ENCODE measurements around the gene GALNT2.
A peak's percentile ranks its signal among the peaks of the same experiment; 100 is the strongest.

The GALNT2 gene

GRCh38 chr1:230066466-230067404, at the start of gene GALNT2:
GALNT2 (plus strand) TSS chr1:230067238; CDS start chr1:230067281, 43 bp downstream.
- peak; percentile 66 for DNase-seq
- in situ Hi-C loops (cut with HindIII; ENCODE audit: low pct_ligation_motif_present, low sequenced_read_pairs): no loop called here
- H3K36me3 ChIP-seq (replicated peaks): no peaks in the 10 kb centered on the region
- H3K27ac ChIP-seq: peak within 1 kb of the TSS; percentile 83
- TF ChIP-seq, protein P1, sequence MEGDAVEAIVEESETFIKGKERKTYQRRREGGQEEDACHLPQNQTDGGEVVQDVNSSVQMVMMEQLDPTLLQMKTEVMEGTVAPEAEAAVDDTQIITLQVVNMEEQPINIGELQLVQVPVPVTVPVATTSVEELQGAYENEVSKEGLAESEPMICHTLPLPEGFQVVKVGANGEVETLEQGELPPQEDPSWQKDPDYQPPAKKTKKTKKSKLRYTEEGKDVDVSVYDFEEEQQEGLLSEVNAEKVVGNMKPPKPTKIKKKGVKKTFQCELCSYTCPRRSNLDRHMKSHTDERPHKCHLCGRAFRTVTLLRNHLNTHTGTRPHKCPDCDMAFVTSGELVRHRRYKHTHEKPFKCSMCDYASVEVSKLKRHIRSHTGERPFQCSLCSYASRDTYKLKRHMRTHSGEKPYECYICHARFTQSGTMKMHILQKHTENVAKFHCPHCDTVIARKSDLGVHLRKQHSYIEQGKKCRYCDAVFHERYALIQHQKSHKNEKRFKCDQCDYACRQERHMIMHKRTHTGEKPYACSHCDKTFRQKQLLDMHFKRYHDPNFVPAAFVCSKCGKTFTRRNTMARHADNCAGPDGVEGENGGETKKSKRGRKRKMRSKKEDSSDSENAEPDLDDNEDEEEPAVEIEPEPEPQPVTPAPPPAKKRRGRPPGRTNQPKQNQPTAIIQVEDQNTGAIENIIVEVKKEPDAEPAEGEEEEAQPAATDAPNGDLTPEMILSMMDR (IDR thresholded peaks at IDR 0.05; ENCODE audit: low read depth, low read length, missing control alignments): no peak
- H3K4me3 ChIP-seq (ENCODE audit: low read depth, low read length): peak within 1 kb of the TSS; percentile 87
- no peaks in the 10 kb centered on the region for H3K27me3 ChIP-seq (replicated peaks)

DNA sequence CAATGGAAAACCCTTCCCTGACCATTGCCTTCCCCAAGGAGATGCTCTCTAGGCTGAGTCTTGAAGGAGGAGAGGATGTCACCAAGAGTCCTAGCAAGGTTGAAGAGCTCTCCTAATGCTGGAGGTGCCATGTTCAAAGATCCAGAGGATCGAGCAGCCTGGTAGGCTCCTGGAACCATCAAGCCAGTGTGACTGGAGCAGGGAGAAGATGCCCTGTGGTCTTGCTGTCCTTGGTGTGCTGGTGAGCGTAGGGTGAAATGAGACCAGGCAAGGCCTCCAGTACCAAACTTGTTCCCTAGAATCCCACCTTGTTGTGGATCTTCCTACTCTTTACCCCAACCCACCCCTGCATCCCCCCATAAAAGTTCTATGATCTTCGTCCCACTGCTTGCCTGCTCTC, 46.6 kb upstream of the GALNT2 start:
- in situ Hi-C loops (cut with HindIII; ENCODE audit: low pct_ligation_motif_present, low sequenced_read_pairs): no loop called here
- Histone ChIP-seq H3K4me3 (ENCODE audit: low read depth, low read length) (no peak overlapping the region), H3K27ac (no peak overlapping the region), H3K27me3 (replicated peaks) (no peaks in the 10 kb centered on the region), H3K36me3 (replicated peaks) (no peaks in the 10 kb centered on the region)
- TF ChIP-seq, protein P1 (IDR thresholded peaks at IDR 0.05; ENCODE audit: low read depth, low read length, missing control alignments): no peak
- no peak for DNase-seq

GRCh38 chr1:230022666-230023380, 44.2 kb upstream of the GALNT2 start:
- no peak overlapping the region for H3K4me3 ChIP-seq (ENCODE audit: low read depth, low read length)
- no peaks in the 10 kb centered on the region for H3K36me3 ChIP-seq (replicated peaks)
- no peak overlapping the region for H3K27ac ChIP-seq
- no peak for DNase-seq
- TF ChIP-seq, protein P1 (IDR thresholded peaks at IDR 0.05; ENCODE audit: low read depth, low read length, missing control alignments): no peak
- H3K27me3 ChIP-seq (replicated peaks): no peaks in the 10 kb centered on the region
- in situ Hi-C loops (cut with HindIII; ENCODE audit: low pct_ligation_motif_present, low sequenced_read_pairs): no loop called here

DNA sequence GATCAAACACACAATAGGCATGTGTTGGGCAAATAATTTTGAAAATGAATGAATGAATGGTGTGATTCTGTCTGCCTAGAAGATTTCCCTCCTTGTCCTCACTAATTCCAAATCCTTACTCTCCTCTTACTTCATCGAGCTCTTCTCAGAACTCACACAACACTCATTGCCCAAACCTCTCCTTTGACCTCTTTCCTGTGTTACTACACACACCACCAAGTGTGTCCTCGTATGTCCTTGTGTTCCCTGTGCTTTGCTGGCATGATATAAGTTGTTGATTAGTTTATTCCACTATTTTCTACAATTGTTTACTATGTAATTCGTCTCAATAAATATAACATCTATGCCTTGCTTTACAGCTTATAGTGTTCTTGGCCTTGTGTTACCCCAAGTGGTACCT, 41.4 kb upstream of the GALNT2 start:
- TF ChIP-seq, protein P1 (IDR thresholded peaks at IDR 0.05; ENCODE audit: low read depth, low read length, missing control alignments): no peak
- no peak overlapping the region for H3K27ac ChIP-seq
- no peaks in the 10 kb centered on the region for H3K27me3 ChIP-seq (replicated peaks)
- H3K4me3 ChIP-seq (ENCODE audit: low read depth, low read length): no peak overlapping the region
- DNase-seq: no peak
- no peaks in the 10 kb centered on the region for H3K36me3 ChIP-seq (replicated peaks)
- in situ Hi-C loops (cut with HindIII; ENCODE audit: low pct_ligation_motif_present, low sequenced_read_pairs): no loop called here

GRCh38 chr1:230026139-230026538, 40.9 kb upstream of the GALNT2 start:
- Histone ChIP-seq H3K36me3 (replicated peaks) (no peaks in the 10 kb centered on the region), H3K27me3 (replicated peaks) (no peaks in the 10 kb centered on the region), H3K4me3 (ENCODE audit: low read depth, low read length) (no peak overlapping the region), H3K27ac (no peak overlapping the region)
- in situ Hi-C loops (cut with HindIII; ENCODE audit: low pct_ligation_motif_present, low sequenced_read_pairs): no loop called here
- DNase-seq: no peak
- TF ChIP-seq, protein P1 (IDR thresholded peaks at IDR 0.05; ENCODE audit: low read depth, low read length, missing control alignments): no peak
